GM23338 (cell line): ENCODE data around the gene FLT3. TPM values are rescaled to one million over a fixed set of nuclear protein-coding genes. Genes with fewer than 3 reads are reported as not detected.
A peak's percentile ranks its signal among the peaks of the same experiment; 100 is the strongest.

Experiments used
- ATAC-seq: fragments of 200-7000 bp; cut with Tn5 transposase; 3 replicates; pipeline ENCODE4 v1.9.1; 2020
- DNase-seq: peaks from one replicate; pipeline ENCODE4 v3.0.0-alpha.2; 2015; ENCODE audit warnings: low spot score
- H2AFZ ChIP-seq: fragments of 200-600 bp; sonication (generic); 2 replicates; pipeline ENCODE4 v1.8.0; 2016; ENCODE audit warnings: antibody characterized with exemption, mild to moderate bottlenecking, moderate library complexity
- H3F3A ChIP-seq: fragments of 200-600 bp; sonication (generic); replicated peaks from 2 replicates; pipeline ENCODE4 v1.8.0; 2017; ENCODE audit warnings: antibody characterized with exemption, mixed run types, low read depth
- H3K27ac ChIP-seq: fragments of 200-600 bp; sonication (generic); 2 replicates; pipeline ENCODE4 v1.6.1; 2016; ENCODE audit warnings: low read depth
- H3K27me3 ChIP-seq: fragments of 200-600 bp; sonication (generic); 2 replicates; pipeline ENCODE4 v1.8.0; 2016; ENCODE audit warnings: mild to moderate bottlenecking, mixed run types, moderate library complexity; ENCODE audit not compliant: insufficient read depth
- H3K36me3 ChIP-seq: fragments of 200-600 bp; sonication (generic); 2 replicates; pipeline ENCODE4 v1.8.0; 2016; ENCODE audit warnings: mild to moderate bottlenecking; ENCODE audit not compliant: insufficient read depth
- H3K4me1 ChIP-seq: fragments of 200-600 bp; sonication (generic); 2 replicates; pipeline ENCODE4 v1.8.0; 2016; ENCODE audit warnings: mild to moderate bottlenecking, moderate library complexity; ENCODE audit not compliant: insufficient read depth
- H3K4me2 ChIP-seq: fragments of 200-600 bp; sonication (generic); 2 replicates; pipeline ENCODE4 v1.7.1; 2017; ENCODE audit warnings: mixed run types
- H3K4me3 ChIP-seq: fragments of 200-600 bp; sonication (generic); 2 replicates; pipeline ENCODE4 v1.6.1; 2016; ENCODE audit warnings: mixed run types
- H3K79me2 ChIP-seq: fragments of 200-600 bp; sonication (generic); replicated peaks from 2 replicates; pipeline ENCODE4 v1.8.0; 2017; ENCODE audit warnings: mild to moderate bottlenecking; ENCODE audit not compliant: insufficient read depth
- H3K9me2 ChIP-seq: fragments of 200-600 bp; sonication (generic); 2 replicates; pipeline ENCODE4 v1.8.0; 2017; ENCODE audit not compliant: insufficient read depth
- H4K20me1 ChIP-seq: fragments of 200-600 bp; sonication (generic); replicated peaks from 2 replicates; pipeline ENCODE4 v1.8.0; 2017; ENCODE audit warnings: mild to moderate bottlenecking; ENCODE audit not compliant: insufficient read depth
- H3K27ac Mint-ChIP-seq: 2 replicates; pipeline ENCODE4 v1.8.0; 2020; ENCODE audit warnings: inconsistent platforms, mild to moderate bottlenecking, moderate library complexity, mixed read lengths
- H3K27me3 Mint-ChIP-seq: 3 replicates; pipeline ENCODE4 v1.8.0; 2022; ENCODE audit warnings: low read depth, mild to moderate bottlenecking, moderate library complexity, mixed read lengths, inconsistent platforms; ENCODE audit not compliant: insufficient read depth, poor library complexity
- H3K36me3 Mint-ChIP-seq: 3 replicates; pipeline ENCODE4 v1.8.0; 2021; ENCODE audit warnings: low read depth, mild to moderate bottlenecking, inconsistent platforms, moderate library complexity, mixed read lengths
- H3K4me1 Mint-ChIP-seq: 3 replicates; pipeline ENCODE4 v1.8.0; 2020; ENCODE audit warnings: mild to moderate bottlenecking, inconsistent platforms, mixed read lengths
- H3K4me3 Mint-ChIP-seq: 3 replicates; pipeline ENCODE4 v1.8.0; 2021; ENCODE audit warnings: moderate library complexity, mild to moderate bottlenecking, inconsistent platforms, mixed read lengths
- H3K9me3 Mint-ChIP-seq: 3 replicates; pipeline ENCODE4 v1.8.0; 2020; ENCODE audit warnings: moderate library complexity, mild to moderate bottlenecking, inconsistent platforms, mixed read lengths
- CREB1 ChIP-seq: fragments of 250-450 bp; sonication (Bioruptor Pico); IDR thresholded peaks from 2 replicates; pipeline ENCODE4 v1.5.0; 2020; ENCODE audit warnings: low read depth, mild to moderate bottlenecking, moderate library complexity
- EZH2 ChIP-seq: fragments of 200-600 bp; sonication (generic); IDR thresholded peaks from one replicate; pipeline ENCODE4 v1.8.0; 2017; ENCODE audit warnings: antibody characterized with exemption, mild to moderate bottlenecking, low read depth; ENCODE audit not compliant: unreplicated experiment
- JUNB ChIP-seq: IDR thresholded peaks from one replicate; pipeline ENCODE4 v1.6.1; 2016; ENCODE audit warnings: antibody characterized with exemption; ENCODE audit not compliant: unreplicated experiment
- NANOG ChIP-seq: IDR thresholded peaks from 2 replicates; pipeline ENCODE4 v1.6.1; 2016; ENCODE audit warnings: antibody characterized with exemption, borderline replicate concordance
- POLR2AphosphoS5 ChIP-seq: IDR thresholded peaks from 2 replicates; pipeline ENCODE4 v1.6.1; 2016; ENCODE audit warnings: antibody characterized with exemption, low read depth
- STAT1 ChIP-seq: IDR thresholded peaks from one replicate; pipeline ENCODE4 v1.6.1; 2016; ENCODE audit warnings: antibody characterized with exemption; ENCODE audit not compliant: unreplicated experiment
- ZNF331 ChIP-seq: fragments of 250-450 bp; sonication (Bioruptor Pico); IDR thresholded peaks from 2 replicates; pipeline ENCODE4 v1.5.0; 2020; ENCODE audit warnings: low read depth, mild to moderate bottlenecking, moderate library complexity
- polyA plus RNA-seq: library from polyadenylated mRNA; unstranded; fragments of >200 nt; fragmentation: Nextera tagmentation; extraction: Ambion mirVana; gene quantifications from 2 replicates; pipeline ENCODE4 v1.2.1, GENCODE V29; 2016
- total RNA-seq: library from RNA; depleted of rRNA; stranded (reverse); fragments of >200 nt; shearing (Covaris generic); gene quantifications from 2 replicates; pipeline ENCODE4 v1.2.3, GENCODE V29; 2014
- TF ChIP-seq, protein P1 (sequence below): IDR thresholded peaks from 2 replicates; pipeline ENCODE4 v1.6.1; 2016; ENCODE audit warnings: antibody characterized with exemption
- TF ChIP-seq, protein P2 (sequence below), 2 experiments: fragments of 200-600 bp in 1 of 2; sonication (generic) in 1 of 2; conservative IDR thresholded peaks; 2 replicates each; pipeline versions ENCODE4 v1.5.1 to v1.6.1; 2016 to 2017; ENCODE audit warnings: antibody characterized with exemption in 2 of 2, low read depth in 2 of 2, mild to moderate bottlenecking in 2 of 2, moderate library complexity in 1 of 2
- TF ChIP-seq, protein P3 (sequence below): fragments of 250-450 bp; sonication (Bioruptor Pico); IDR thresholded peaks from 2 replicates; pipeline ENCODE4 v1.5.0; 2020; ENCODE audit warnings: mild to moderate bottlenecking, moderate library complexity
- TF ChIP-seq, protein P4 (sequence below): IDR thresholded peaks from one replicate; pipeline ENCODE4 v1.6.1; 2018; ENCODE audit warnings: antibody characterized with exemption; ENCODE audit not compliant: unreplicated experiment

FLT3 gene
- total and polyA plus RNA-seq, 2 experiments from 2014 or later: 0.17 to 0.44 TPM

DNA sequence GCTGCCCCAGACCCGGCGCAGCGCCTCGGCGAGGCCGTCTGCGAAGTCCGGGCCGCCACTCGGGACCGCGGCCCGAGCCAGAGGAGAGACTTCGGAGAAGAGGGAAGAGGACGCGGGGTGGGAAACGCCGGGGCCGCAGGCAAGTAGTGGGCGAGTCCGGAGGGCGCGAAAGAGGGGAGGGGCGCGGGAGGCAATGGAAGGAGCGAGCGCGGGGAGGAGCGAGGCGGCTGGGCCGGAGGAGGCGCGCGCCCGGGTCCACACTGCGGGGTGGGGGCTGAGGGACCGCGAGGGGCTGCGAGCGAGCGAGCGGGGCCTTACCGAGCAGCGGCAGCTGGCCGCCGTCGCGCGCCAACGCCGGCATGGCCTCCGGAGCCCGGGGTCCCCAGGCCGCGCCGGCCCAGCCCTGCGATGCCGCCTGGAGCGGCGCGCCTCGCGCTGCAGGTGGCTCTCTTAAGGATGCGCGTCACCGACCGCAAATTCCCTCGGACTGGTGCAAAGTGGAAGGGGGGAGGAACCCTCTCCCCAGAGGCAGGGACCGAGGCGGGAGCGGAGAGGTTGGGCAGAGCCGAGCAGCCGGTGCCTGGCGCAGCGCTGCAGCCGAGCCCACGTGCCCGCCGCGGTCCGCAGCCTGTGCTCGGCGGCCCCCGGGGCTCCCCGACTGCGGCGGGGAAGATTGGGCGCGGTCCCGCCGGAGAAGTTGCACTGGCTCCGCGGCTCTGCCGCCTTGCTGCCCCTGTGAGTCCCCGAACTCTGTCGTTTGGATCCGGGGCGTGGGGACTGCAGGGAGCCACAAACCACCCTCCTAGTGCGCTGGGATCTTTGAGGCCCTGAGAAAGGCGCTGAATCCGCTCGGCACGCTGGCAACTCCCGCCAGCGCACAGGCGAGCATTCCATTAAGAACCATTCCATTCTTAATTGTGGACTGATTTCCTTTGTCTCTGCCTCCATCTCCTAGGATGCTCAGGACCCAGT is at the start of gene FLT3 (continued):
- TF ChIP-seq ZNF331 (CRISPR knock-in tag): no peak

DNA sequence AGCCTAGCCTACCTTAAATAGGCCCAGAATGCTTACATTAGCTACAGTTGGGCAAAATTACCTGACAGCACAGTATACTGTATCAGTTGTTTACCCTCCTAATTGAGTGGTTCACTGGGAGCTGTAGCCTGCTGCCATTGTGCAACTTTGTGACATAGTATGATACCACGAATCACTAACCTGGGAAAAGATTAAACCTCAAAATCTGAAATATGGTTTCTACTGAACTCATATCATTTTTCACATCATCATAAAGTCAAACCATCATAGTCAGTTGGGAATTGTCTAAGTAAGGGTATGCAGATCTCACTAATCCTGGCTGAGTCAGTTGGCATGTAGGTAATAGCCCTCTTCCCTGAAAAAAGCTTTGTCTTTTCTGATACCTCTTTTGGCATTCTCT is 47.1 kb upstream of the FLT3 start:
- H3K27me3 Mint-ChIP-seq: no peaks in the 10 kb centered on the region
- H3K79me2 ChIP-seq: peaks cover 100% of the 10 kb centered on the region
- no peak overlapping the region for H3K4me2 ChIP-seq
- H3K4me3 Mint-ChIP-seq: no peak overlapping the region
- ATAC-seq: no peak; the same call in 2 of the 3 replicates
- H3K36me3 ChIP-seq: no peaks in the 10 kb centered on the region
- H3K4me1 Mint-ChIP-seq: peaks cover 12% of the 10 kb centered on the region; the same call in 2 of the 3 replicates
- no peak overlapping the region for H2AFZ ChIP-seq
- no peak for DNase-seq
- H3K9me3 Mint-ChIP-seq: no peaks in the 10 kb centered on the region
- peaks cover 11% of the 10 kb centered on the region; the same call in 2 of the 3 replicates for H3K36me3 Mint-ChIP-seq
- H3F3A ChIP-seq: no peaks in the 10 kb centered on the region
- no peak overlapping the region for H3K27ac ChIP-seq
- H3K4me3 ChIP-seq: no peak overlapping the region
- no peaks in the 10 kb centered on the region for H3K9me2 ChIP-seq
- H3K27ac Mint-ChIP-seq: 0 out of 2 replicates have a peak overlapping the region, but pooled peaks have one; percentile 67
- H4K20me1 ChIP-seq: peaks cover 46% of the 10 kb centered on the region
- no peaks in the 10 kb centered on the region for H3K27me3 ChIP-seq
- H3K4me1 ChIP-seq: peaks cover 10% of the 10 kb centered on the region
- TF ChIP-seq STAT1: no peak
- TF ChIP-seq NANOG: no peak
- no peak for TF ChIP-seq ZNF331 (CRISPR knock-in tag)
- no peak for TF ChIP-seq POLR2AphosphoS5
- TF ChIP-seq JUNB: no peak
- no peak for TF ChIP-seq CREB1 (CRISPR knock-in tag)
- TF ChIP-seq, protein P1, sequence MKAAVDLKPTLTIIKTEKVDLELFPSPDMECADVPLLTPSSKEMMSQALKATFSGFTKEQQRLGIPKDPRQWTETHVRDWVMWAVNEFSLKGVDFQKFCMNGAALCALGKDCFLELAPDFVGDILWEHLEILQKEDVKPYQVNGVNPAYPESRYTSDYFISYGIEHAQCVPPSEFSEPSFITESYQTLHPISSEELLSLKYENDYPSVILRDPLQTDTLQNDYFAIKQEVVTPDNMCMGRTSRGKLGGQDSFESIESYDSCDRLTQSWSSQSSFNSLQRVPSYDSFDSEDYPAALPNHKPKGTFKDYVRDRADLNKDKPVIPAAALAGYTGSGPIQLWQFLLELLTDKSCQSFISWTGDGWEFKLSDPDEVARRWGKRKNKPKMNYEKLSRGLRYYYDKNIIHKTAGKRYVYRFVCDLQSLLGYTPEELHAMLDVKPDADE: no peak
- TF ChIP-seq, protein P2, sequence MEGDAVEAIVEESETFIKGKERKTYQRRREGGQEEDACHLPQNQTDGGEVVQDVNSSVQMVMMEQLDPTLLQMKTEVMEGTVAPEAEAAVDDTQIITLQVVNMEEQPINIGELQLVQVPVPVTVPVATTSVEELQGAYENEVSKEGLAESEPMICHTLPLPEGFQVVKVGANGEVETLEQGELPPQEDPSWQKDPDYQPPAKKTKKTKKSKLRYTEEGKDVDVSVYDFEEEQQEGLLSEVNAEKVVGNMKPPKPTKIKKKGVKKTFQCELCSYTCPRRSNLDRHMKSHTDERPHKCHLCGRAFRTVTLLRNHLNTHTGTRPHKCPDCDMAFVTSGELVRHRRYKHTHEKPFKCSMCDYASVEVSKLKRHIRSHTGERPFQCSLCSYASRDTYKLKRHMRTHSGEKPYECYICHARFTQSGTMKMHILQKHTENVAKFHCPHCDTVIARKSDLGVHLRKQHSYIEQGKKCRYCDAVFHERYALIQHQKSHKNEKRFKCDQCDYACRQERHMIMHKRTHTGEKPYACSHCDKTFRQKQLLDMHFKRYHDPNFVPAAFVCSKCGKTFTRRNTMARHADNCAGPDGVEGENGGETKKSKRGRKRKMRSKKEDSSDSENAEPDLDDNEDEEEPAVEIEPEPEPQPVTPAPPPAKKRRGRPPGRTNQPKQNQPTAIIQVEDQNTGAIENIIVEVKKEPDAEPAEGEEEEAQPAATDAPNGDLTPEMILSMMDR (conservative IDR thresholded peaks at IDR 0.05; ENCODE audit: low read depth in 2 of 2): no peak
- no peak for TF ChIP-seq EZH2
- TF ChIP-seq, protein P3, sequence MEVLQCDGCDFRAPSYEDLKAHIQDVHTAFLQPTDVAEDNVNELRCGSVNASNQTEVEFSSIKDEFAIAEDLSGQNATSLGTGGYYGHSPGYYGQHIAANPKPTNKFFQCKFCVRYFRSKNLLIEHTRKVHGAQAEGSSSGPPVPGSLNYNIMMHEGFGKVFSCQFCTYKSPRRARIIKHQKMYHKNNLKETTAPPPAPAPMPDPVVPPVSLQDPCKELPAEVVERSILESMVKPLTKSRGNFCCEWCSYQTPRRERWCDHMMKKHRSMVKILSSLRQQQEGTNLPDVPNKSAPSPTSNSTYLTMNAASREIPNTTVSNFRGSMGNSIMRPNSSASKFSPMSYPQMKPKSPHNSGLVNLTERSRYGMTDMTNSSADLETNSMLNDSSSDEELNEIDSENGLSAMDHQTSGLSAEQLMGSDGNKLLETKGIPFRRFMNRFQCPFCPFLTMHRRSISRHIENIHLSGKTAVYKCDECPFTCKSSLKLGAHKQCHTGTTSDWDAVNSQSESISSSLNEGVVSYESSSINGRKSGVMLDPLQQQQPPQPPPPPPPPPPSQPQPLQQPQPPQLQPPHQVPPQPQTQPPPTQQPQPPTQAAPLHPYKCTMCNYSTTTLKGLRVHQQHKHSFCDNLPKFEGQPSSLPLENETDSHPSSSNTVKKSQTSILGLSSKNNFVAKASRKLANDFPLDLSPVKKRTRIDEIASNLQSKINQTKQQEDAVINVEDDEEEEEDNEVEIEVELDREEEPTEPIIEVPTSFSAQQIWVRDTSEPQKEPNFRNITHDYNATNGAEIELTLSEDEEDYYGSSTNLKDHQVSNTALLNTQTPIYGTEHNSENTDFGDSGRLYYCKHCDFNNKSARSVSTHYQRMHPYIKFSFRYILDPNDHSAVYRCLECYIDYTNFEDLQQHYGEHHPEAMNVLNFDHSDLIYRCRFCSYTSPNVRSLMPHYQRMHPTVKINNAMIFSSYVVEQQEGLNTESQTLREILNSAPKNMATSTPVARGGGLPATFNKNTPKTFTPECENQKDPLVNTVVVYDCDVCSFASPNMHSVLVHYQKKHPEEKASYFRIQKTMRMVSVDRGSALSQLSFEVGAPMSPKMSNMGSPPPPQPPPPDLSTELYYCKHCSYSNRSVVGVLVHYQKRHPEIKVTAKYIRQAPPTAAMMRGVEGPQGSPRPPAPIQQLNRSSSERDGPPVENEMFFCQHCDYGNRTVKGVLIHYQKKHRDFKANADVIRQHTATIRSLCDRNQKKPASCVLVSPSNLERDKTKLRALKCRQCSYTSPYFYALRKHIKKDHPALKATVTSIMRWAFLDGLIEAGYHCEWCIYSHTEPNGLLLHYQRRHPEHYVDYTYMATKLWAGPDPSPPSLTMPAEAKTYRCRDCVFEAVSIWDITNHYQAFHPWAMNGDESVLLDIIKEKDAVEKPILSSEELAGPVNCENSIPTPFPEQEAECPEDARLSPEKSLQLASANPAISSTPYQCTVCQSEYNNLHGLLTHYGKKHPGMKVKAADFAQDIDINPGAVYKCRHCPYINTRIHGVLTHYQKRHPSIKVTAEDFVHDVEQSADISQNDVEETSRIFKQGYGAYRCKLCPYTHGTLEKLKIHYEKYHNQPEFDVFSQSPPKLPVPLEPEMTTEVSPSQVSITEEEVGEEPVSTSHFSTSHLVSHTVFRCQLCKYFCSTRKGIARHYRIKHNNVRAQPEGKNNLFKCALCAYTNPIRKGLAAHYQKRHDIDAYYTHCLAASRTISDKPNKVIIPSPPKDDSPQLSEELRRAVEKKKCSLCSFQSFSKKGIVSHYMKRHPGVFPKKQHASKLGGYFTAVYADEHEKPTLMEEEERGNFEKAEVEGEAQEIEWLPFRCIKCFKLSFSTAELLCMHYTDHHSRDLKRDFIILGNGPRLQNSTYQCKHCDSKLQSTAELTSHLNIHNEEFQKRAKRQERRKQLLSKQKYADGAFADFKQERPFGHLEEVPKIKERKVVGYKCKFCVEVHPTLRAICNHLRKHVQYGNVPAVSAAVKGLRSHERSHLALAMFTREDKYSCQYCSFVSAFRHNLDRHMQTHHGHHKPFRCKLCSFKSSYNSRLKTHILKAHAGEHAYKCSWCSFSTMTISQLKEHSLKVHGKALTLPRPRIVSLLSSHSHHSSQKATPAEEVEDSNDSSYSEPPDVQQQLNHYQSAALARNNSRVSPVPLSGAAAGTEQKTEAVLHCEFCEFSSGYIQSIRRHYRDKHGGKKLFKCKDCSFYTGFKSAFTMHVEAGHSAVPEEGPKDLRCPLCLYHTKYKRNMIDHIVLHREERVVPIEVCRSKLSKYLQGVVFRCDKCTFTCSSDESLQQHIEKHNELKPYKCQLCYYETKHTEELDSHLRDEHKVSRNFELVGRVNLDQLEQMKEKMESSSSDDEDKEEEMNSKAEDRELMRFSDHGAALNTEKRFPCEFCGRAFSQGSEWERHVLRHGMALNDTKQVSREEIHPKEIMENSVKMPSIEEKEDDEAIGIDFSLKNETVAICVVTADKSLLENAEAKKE: no peak
- TF ChIP-seq, protein P4, sequence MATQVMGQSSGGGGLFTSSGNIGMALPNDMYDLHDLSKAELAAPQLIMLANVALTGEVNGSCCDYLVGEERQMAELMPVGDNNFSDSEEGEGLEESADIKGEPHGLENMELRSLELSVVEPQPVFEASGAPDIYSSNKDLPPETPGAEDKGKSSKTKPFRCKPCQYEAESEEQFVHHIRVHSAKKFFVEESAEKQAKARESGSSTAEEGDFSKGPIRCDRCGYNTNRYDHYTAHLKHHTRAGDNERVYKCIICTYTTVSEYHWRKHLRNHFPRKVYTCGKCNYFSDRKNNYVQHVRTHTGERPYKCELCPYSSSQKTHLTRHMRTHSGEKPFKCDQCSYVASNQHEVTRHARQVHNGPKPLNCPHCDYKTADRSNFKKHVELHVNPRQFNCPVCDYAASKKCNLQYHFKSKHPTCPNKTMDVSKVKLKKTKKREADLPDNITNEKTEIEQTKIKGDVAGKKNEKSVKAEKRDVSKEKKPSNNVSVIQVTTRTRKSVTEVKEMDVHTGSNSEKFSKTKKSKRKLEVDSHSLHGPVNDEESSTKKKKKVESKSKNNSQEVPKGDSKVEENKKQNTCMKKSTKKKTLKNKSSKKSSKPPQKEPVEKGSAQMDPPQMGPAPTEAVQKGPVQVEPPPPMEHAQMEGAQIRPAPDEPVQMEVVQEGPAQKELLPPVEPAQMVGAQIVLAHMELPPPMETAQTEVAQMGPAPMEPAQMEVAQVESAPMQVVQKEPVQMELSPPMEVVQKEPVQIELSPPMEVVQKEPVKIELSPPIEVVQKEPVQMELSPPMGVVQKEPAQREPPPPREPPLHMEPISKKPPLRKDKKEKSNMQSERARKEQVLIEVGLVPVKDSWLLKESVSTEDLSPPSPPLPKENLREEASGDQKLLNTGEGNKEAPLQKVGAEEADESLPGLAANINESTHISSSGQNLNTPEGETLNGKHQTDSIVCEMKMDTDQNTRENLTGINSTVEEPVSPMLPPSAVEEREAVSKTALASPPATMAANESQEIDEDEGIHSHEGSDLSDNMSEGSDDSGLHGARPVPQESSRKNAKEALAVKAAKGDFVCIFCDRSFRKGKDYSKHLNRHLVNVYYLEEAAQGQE: no peak
